Activated CD8-positive, alpha-beta memory T cell treated with anti-CD3 and anti-CD28 coated beads, Interleukin-2, amount 50 U/mL, for 1 hour (primary cell): ENCODE results near the gene BHMT.

Source experiments
- DNase-seq: peaks from one replicate; pipeline ENCODE4 v3.0.0-alpha.2; 2020; ENCODE audit errors: extremely low read depth

Gene BHMT

GRCh38 chr5:79111387-79111959, at the start of gene BHMT:
TSS of gene BHMT (plus strand) at chr5:79111809. CDS start at chr5:79111886, 77 bp downstream.
- DNase-seq, result no peak

GRCh38 chr5:79062436-79062835, 49.2 kb upstream of the BHMT start:
- no peak for DNase-seq

- DNase-seq, result no peak
Observed at GRCh38 chr5:79069488-79070349, 41.9 kb upstream of the BHMT start, which contains the start of the genes BHMT2 and DMGDH. TSS of gene BHMT2 (plus strand) at chr5:79069767. CDS start at chr5:79069783, 16 bp downstream. TSS of gene DMGDH (minus strand) at chr5:79069674. CDS start at chr5:79069620, 54 bp downstream.

GRCh38 chr5:79070350-79070667, 41.3 kb upstream of the BHMT start:
- DNase-seq, result no peak

GRCh38 chr5:79074641-79075040, 37.0 kb upstream of the BHMT start:
- DNase-seq, result no peak

GRCh38 chr5:79075646-79076426, 35.8 kb upstream of the BHMT start:
- no peak for DNase-seq

GRCh38 chr5:79076819-79077218, 34.8 kb upstream of the BHMT start:
- no peak for DNase-seq

GRCh38 chr5:79077680-79078365, 33.8 kb upstream of the BHMT start:
- no peak for DNase-seq

GRCh38 chr5:79080804-79081203, 30.8 kb upstream of the BHMT start:
- no peak for DNase-seq

- DNase-seq, result no peak
Observed at GRCh38 chr5:79081779-79082178, 29.8 kb upstream of the BHMT start.

GRCh38 chr5:79086116-79086515, 25.5 kb upstream of the BHMT start:
- DNase-seq, result no peak

- no peak for DNase-seq
Observed at GRCh38 chr5:79088507-79088906, 23.1 kb upstream of the BHMT start.

GRCh38 chr5:79091064-79091463, 20.5 kb upstream of the BHMT start:
- DNase-seq, result no peak

- DNase-seq, result no peak
Observed at GRCh38 chr5:79093762-79094161, 17.8 kb upstream of the BHMT start.

- DNase-seq, result no peak
Observed at GRCh38 chr5:79105868-79106267, 5.7 kb upstream of the BHMT start.

- no peak for DNase-seq
Observed at GRCh38 chr5:79107020-79107796, 4.4 kb upstream of the BHMT start.

GRCh38 chr5:79108086-79108485, 3.5 kb upstream of the BHMT start:
- DNase-seq, result no peak

- no peak for DNase-seq
Observed at GRCh38 chr5:79108792-79109191, 2.8 kb upstream of the BHMT start.

- no peak for DNase-seq
Observed at GRCh38 chr5:79109527-79110492, 1.8 kb upstream of the BHMT start.
